ENCODE measurements around the gene L1CAM. TPM values are rescaled to one million over a fixed set of nuclear protein-coding genes. Genes with fewer than 3 reads are reported as not detected.

The L1CAM gene
- total RNA-seq, 1 donor from 2014 or later, result 122 TPM

Other genes starting within 250 kb of the L1CAM start
- 3.2 and 4.1 TPM in 2 replicates for gene DUSP9, start 239.0 kb downstream of the L1CAM start, total RNA-seq
- gene PNCK, start 212.4 kb downstream of the L1CAM start, total RNA-seq, result 0.34 and 1.6 TPM in 2 replicates
- 35.0 and 36.0 TPM in 2 replicates for gene SLC6A8, start 198.2 kb downstream of the L1CAM start, total RNA-seq
- gene BCAP31, start 161.8 kb downstream of the L1CAM start, total RNA-seq, result 148 and 179 TPM in 2 replicates
- 14.2 and 15.3 TPM in 2 replicates for gene ABCD1, start 161.3 kb downstream of the L1CAM start, total RNA-seq
- 3.6 and 9.1 TPM in 2 replicates for gene PLXNB3, start 121.9 kb downstream of the L1CAM start, total RNA-seq
- gene SRPK3, start 105.1 kb downstream of the L1CAM start, total RNA-seq, result 0.08 and 0.27 TPM in 2 replicates
- gene IDH3G, start 91.8 kb downstream of the L1CAM start, total RNA-seq, result 80.6 and 84.0 TPM in 2 replicates
- gene SSR4, start 91.5 kb downstream of the L1CAM start, total RNA-seq, result 300 and 319 TPM in 2 replicates
- 0.68 and 1.8 TPM in 2 replicates for gene PDZD4, start 55.6 kb downstream of the L1CAM start, total RNA-seq
- 0.08 and 0.21 TPM in 2 replicates for gene AVPR2, start 18.5 kb upstream of the L1CAM start, total RNA-seq
- gene ARHGAP4, start 40.1 kb upstream of the L1CAM start, total RNA-seq, result 12.7 and 14.0 TPM in 2 replicates
- gene NAA10, start 48.9 kb upstream of the L1CAM start, total RNA-seq, result 139 and 141 TPM in 2 replicates
- 22.9 and 38.7 TPM in 2 replicates for gene RENBP, start 58.5 kb upstream of the L1CAM start, total RNA-seq
- 56.2 and 72.2 TPM in 2 replicates for gene HCFC1, start 85.6 kb upstream of the L1CAM start, total RNA-seq
- gene TMEM187, start 86.6 kb upstream of the L1CAM start, total RNA-seq, result 6.7 and 11.9 TPM in 2 replicates
- gene IRAK1, start 133.7 kb upstream of the L1CAM start, total RNA-seq, result 193 and 225 TPM in 2 replicates
- gene MECP2, start 211.5 kb upstream of the L1CAM start, total RNA-seq, result 32.0 and 34.4 TPM in 2 replicates